Measurements from ENCODE around the gene KDM2A.

The KDM2A gene

DNA sequence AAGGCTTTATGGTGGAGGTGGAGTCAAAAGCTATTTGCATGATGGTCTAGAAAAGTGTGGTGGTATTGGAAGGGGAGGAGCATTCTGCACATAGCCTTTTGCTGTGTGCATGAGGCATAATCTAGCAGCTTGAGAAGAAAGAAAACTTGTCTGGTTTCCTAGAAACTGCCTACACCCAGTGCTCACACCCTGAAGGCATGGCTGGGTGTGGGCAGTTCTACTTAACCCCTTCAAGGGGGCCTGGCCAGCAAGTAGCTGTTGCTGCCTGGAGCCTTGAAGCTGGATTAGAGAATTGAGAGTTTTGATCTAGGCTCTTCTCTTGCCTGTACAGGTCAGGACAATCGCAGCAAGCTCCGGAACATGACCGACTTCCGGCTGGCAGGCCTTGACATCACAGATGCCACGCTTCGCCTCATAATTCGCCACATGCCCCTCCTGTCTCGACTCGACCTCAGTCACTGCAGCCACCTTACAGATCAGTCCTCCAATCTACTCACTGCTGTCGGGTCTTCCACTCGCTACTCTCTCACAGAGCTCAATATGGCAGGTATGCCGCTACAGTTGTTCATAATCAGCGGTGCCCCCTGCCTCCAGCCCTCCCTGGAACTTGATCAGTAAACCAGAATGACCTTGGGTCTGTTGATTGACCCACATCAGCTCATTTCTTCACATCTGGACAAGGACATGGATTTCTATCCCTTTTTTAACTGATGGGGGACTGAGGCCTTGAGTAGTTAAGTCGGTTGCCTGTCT is 135.0 kb downstream of the KDM2A start:
- TF ChIP-seq GATA2 (IDR thresholded peaks at IDR 0.05; ENCODE audit: low read depth, low read length), result no peak
- TF ChIP-seq GATA3 (IDR thresholded peaks at IDR 0.05; ENCODE audit: low read depth, low read length), result no peak

DNA sequence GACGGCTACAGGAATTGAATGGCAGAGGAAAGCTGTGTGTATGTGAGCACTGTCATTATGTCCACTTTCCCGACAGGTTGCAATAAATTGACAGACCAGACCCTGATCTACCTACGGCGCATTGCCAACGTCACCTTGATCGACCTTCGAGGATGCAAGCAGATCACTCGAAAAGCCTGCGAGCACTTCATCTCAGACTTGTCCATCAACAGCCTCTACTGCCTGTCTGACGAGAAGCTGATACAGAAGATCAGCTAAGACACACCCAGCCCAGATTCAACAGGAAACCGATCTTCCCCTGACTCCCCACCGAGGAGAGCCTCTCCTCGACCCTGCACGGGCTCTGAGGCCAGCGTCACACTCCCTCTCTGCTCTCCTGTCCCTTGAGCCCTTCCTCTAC is 135.7 kb downstream of the KDM2A start:
- TF ChIP-seq GATA3 (IDR thresholded peaks at IDR 0.05; ENCODE audit: low read depth, low read length) (no peak), GATA2 (IDR thresholded peaks at IDR 0.05; ENCODE audit: low read depth, low read length) (no peak)

DNA sequence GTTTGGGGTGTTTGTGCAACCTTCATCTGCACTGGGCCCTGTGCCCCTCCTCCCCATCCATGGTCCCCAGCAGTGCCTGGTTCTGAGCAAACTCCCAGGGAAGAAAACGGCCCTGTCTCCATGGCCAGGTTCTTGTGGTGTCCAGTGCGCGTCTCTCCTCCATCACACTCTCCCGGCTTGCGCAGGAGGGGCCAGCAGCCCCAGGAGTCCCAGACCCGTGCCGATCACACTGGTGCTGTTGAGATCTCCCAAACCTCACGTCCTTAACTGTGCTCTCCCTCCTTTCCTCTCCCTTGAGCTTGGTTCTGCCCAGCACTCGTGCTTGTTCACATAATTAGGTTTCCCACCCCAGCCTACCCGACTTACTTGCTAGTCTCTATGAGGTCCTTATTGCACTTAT is 136.3 kb downstream of the KDM2A start:
- TF ChIP-seq GATA3 (IDR thresholded peaks at IDR 0.05; ENCODE audit: low read depth, low read length) (no peak), GATA2 (IDR thresholded peaks at IDR 0.05; ENCODE audit: low read depth, low read length) (no peak)

DNA sequence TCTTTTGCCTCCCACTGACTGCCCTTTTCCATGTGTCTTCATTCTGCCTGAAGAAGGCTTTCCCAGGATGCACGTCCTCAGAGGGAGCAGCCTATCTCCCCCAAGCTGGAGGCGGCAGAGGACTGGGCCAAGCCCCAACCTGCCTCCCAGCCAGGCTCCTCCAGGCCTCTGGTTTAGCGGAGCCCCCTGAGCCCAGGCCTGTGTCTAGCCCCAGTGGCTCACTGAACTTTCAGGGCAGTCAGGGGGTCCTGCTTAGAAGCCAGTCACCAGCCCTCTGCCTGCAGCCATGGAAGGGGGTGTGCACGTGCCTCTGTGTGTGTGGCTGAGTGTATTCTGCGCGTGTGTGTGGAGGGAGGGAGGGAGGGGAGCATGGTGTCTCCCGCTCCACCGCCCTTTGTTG is 136.8 kb downstream of the KDM2A start:
- TF ChIP-seq GATA2 (IDR thresholded peaks at IDR 0.05; ENCODE audit: low read depth, low read length) (no peak), GATA3 (IDR thresholded peaks at IDR 0.05; ENCODE audit: low read depth, low read length) (no peak)

DNA sequence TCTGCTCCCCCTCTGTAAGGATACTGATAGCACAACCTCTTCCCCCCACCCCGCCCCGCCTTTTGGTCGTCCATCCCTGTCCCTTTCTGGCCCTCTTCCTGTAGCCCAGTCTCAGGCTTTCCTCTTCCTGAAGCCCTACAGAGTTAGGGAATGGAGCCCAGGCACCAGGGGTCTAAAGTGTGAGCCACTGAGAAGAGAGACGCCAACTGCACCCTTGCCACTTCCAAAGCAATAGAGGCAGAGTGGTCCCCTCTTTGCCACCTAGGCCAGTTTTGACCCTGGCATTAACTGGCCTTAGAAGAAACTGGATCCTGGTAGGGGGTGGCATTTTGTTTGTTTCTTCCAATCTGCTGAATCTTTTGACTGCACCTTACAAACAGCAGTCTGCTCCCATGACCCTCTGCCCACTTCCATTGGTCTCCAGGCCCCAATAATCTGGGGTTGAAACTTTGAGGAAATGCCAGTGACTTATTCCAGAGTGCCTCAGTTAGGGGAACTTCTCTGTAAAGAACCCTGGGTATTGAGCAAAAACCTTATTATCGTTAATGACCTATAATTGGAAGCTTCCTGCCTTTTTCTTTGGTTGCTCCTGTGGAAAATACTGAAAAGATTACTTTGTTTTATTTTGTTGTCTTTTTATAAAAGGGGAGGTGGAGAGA is 137.5 kb downstream of the KDM2A start:
- TF ChIP-seq GATA3 (IDR thresholded peaks at IDR 0.05; ENCODE audit: low read depth, low read length) (no peak), GATA2 (IDR thresholded peaks at IDR 0.05; ENCODE audit: low read depth, low read length) (no peak)

DNA sequence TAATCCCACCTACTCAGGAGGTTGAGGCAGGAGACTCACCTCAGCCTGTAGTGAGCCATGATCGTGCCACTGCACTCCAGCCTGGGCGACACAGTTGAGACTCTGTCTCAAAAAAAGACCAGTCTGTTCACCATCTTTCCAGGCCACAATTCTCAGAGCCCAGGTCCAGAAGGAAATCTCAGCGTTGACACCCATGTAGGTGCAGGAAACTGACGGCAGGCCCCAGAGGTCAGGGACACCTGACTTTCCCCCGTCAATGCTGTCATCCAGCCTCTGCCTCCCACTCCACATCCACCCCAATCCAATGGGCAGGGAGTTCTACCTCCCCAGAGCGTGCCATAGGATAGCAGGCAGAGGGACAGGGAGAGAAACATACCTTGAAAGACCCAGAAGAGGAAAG is 141.3 kb downstream of the KDM2A start:
- TF ChIP-seq GATA3 (IDR thresholded peaks at IDR 0.05; ENCODE audit: low read depth, low read length) (no peak), GATA2 (IDR thresholded peaks at IDR 0.05; ENCODE audit: low read depth, low read length) (no peak)

DNA sequence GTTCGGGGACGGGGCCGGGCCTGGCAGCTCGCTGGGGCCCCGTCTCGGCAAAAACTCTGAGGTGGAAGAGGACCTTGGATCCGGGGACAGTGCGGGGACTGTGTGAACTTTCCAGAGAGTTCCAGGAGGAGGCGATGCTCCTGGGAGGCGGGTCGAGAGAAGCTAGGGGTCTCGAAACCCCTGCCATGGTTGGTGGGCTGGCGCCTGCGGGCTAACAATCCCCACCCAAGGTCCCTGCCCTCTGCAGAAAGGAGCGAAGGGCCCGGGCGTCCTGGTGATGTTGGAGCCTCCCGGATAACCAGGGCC is 142.5 kb downstream of the KDM2A start:
- no peak for TF ChIP-seq GATA2 (IDR thresholded peaks at IDR 0.05; ENCODE audit: low read depth, low read length)
- TF ChIP-seq GATA3 (IDR thresholded peaks at IDR 0.05; ENCODE audit: low read depth, low read length), result no peak

DNA sequence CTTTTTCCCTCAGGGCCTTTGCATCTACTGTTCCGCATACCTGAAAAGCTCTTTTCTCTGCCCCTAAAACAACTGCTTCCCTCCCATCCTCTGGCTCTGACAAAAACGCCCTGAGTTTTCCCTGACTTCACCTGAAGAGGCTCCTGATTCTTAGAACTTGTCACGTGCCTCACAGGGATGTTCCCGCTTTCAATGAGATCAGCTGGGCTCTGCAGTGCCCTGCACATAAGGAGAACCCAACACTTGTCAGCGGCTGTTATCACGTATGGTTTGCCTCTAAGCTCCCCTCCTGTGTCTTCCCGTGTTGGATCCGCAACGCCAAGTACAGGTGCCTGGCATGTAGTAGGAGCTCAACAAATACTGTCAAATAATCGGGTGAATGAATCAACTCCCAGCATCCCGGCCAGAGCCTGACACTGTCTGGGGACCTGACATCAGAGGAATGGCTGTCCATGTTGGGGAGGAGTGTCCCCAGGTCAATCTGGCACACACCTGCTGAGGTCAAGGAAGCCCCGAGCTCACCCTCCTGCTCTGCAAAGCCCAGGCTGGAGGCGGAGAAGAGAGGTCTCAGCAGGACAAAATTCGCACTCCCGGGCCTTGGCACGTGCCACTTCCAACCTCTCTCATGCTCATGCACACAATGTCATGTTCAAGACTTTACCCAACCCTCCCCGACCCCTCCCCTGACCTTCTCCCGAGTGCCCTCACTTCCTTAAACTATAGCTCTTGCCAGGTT is 143.1 kb downstream of the KDM2A start:
- TF ChIP-seq GATA3 (IDR thresholded peaks at IDR 0.05; ENCODE audit: low read depth, low read length), result no peak
- TF ChIP-seq GATA2 (IDR thresholded peaks at IDR 0.05; ENCODE audit: low read depth, low read length), result no peak

DNA sequence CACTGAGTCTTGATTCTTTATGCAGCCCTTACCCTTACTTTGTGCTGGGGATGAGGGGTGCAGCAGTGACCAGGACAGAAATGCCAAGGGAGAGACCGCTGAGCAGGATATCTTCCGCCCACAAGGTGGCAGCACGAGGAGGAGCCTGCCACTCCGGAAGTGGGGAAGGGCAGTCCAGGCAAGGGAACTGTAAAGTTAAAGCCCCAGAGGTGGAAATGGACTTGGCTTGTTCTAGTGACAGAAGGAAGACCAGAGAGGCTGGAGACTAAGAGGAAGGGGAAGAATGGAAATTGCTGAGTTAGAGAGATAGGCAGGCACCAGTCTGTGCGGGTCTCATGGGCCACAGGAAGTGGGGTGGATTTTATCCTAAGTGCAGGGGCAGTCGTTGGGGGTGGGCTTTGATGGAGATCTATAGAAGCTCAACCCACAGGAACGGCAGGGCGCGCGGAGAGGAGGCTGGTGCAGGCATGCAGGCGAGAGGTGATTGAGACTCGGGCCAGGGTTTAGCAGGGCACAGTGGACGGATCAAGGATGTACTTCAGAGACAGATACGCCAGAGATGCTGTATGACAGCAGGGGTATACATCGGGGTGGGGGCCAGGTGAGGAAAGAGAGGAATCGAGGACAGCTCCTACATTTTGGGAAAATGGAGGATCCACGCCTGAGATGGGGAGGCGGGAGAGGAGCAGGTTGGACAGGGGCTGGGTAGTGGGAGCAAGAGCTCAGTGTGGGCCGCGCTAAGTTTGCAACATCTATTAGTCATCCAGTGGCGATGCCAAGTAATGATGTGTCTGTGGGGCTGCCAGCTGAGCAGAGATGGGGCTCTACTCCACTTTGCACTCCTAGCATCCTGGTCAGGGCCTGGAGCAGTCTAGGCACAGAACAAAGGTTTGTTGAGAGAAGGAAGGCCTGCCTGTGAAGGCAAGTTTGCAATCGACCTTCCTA is 143.9 kb downstream of the KDM2A start:
- TF ChIP-seq GATA2 (IDR thresholded peaks at IDR 0.05; ENCODE audit: low read depth, low read length) (no peak), GATA3 (IDR thresholded peaks at IDR 0.05; ENCODE audit: low read depth, low read length) (no peak)

DNA sequence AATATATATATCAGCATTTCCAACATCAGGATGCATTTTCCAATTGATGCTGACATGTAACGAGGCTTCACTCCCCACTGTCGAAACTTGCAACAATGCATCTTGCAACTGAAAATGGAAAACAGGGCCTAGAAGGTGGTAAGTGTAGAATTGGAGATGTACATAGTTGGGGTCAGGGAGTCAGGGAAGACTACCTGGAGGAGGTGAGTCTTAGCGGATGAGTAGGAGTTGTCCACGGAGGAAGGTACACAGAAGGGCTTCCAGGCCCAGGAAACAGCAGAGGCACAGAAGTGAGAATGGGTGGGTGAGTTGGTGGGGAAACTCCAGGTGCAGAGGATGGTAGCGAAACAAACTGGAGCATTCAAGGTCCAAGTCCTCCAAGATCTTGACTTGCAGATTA is 145.2 kb downstream of the KDM2A start:
- TF ChIP-seq GATA2 (IDR thresholded peaks at IDR 0.05; ENCODE audit: low read depth, low read length) (no peak), GATA3 (IDR thresholded peaks at IDR 0.05; ENCODE audit: low read depth, low read length) (no peak)

DNA sequence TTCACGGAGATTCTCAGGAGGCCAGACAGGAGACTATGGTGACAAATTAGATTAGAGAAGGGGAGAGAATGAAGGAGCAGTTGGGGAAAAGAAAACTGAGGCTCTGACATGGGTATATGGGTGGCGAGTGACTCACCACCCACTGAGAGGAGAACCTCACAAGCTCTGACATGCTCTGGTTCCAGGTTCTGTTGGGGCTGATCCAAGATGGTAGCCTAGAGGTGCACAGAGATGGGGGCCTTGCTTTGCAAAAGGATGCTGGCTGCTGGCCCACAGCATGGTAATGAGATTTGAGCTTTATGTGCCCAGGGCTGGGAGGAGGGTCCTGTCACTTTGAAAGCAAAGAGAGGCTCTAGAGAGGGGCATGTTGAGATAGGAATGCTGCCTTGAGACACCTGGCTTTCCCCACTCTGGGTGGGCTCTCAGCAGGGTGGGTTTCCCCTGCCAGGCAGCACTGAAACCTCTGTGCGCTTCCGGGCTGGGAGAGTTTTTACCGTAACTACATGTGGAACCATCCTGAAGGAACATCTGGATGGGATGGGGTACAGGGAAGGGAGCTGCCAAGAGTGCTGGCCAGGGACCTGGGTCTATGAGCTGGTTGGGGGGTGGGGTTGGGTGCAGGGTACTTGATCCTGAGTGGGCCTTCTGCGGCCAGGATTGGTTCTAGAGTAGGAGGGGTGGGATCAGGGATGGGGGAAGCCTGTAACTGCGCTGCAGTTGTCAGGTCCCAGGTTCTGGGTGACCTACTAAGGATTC is 146.0 kb downstream of the KDM2A start:
- TF ChIP-seq GATA2 (IDR thresholded peaks at IDR 0.05; ENCODE audit: low read depth, low read length), result no peak
- TF ChIP-seq GATA3 (IDR thresholded peaks at IDR 0.05; ENCODE audit: low read depth, low read length), result no peak

DNA sequence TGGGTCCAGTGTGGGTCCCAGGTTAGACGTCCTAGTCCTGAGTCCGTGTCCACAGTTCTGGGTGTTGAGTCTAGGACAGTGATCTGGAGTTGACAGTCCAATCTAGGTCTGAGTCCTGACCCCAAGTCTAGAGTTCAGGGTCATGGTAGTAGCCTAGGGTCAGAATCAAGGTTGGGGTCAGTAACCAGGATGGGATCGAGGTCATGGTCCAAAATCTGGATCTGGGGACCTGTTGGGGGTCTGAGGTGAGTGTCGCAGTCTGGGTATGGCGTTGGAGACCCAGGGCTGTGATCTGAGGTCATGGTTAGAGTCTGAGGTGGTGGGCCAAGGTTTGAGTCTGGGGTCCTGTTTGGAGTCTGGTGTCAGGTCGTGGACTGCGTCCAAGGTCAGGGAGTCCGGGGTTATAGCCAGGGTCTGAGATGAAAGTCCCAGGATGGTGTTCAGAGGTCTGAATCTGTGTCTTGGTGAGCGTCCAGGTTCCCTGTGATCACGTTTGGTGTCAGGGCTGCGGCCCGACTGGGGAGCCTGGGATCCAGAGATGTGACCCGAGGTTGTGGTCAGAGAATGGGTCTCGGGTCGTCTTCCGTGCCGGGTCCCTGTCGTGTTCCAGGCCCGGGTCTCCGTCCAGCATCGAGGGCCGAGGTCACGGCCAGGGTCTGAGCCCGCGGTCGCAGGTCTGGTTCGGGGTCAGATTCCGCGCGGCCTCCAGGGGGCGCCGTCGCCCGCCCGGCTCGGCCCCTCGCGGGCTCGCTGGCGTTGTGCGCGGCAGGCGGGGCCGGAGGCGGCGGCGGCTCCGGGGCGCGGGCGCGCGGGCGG is 146.8 kb downstream of the KDM2A start:
- no peak for TF ChIP-seq GATA3 (IDR thresholded peaks at IDR 0.05; ENCODE audit: low read depth, low read length)
